Right atrium auricular region (tissue), 2 donors: ENCODE results near the gene NECTIN4. TPM values are rescaled to one million over a fixed set of nuclear protein-coding genes. Genes with fewer than 3 reads are reported as not detected.

Experiments used
- DNase-seq: peaks from one replicate; pipeline ENCODE4 v3.0.0-alpha.2; 2019; ENCODE audit warnings: low spot score
- H3K27ac ChIP-seq, 2 donors: fragments of 200-600 bp; sonication (generic); 1 replicate in 1 of 2; 2 replicates in 1 of 2; pipeline ENCODE4 v1.5.1; 2016 to 2019
- H3K27me3 ChIP-seq, 2 donors: fragments of 200-600 bp; sonication (generic); one replicate each; pipeline versions ENCODE4 v1.5.1 to v1.6.0; 2017 to 2019
- H3K36me3 ChIP-seq: fragments of 200-600 bp; sonication (generic); one replicate; pipeline ENCODE4 v1.5.1; 2016
- H3K4me1 ChIP-seq, 2 donors: fragments of 200-600 bp; sonication (generic); one replicate each; pipeline versions ENCODE4 v1.5.1 to v1.6.0; 2017 to 2019
- H3K4me3 ChIP-seq, 2 donors: fragments of 200-600 bp; sonication (generic); 1 replicate in 1 of 2; 2 replicates in 1 of 2; pipeline ENCODE4 v1.5.1; 2017 to 2019; ENCODE audit warnings: mild to moderate bottlenecking in 1 of 2, moderate library complexity in 1 of 2
- H3K9me3 ChIP-seq, 2 donors: fragments of 200-600 bp; sonication (generic); one replicate each; pipeline ENCODE4 v1.5.1; 2019
- CTCF ChIP-seq, 2 donors: fragments of 200-600 bp; sonication (generic); IDR thresholded peaks; one replicate each; pipeline ENCODE4 v1.5.1; 2019; ENCODE audit warnings: antibody characterized with exemption in 2 of 2
- total RNA-seq, 2 donors: library from RNA; depleted of rRNA; stranded (reverse); fragments of >200 nt; gene quantifications; one replicate each; pipeline ENCODE4 v1.1.0, GENCODE V29; 2016

Gene NECTIN4
- total RNA-seq, 2 donors from 2014 or later, result 0.75 TPM; not detected in 1

- peaks cover 0 to 23% of the 10 kb centered on the region in 2 donors for H3K4me1 ChIP-seq
- no peaks in the 10 kb centered on the region for H3K36me3 ChIP-seq
- TF ChIP-seq CTCF (IDR thresholded peaks at IDR 0.05), result no peak
- H3K27me3 ChIP-seq, result no peaks in the 10 kb centered on the region
- H3K9me3 ChIP-seq, result no peaks in the 10 kb centered on the region
- no peak overlapping the region for H3K27ac ChIP-seq
- no peak overlapping the region for H3K4me3 ChIP-seq
- DNase-seq, result no peak
Measured at GRCh38 chr1:161095230-161095629, 5.9 kb upstream of the NECTIN4 start.

- H3K4me1 ChIP-seq, result peaks cover 0 to 23% of the 10 kb centered on the region in 2 donors
- TF ChIP-seq CTCF (IDR thresholded peaks at IDR 0.05), result no peak
- H3K4me3 ChIP-seq, result no peak overlapping the region
- no peak for DNase-seq
- no peaks in the 10 kb centered on the region for H3K36me3 ChIP-seq
- H3K9me3 ChIP-seq, result no peaks in the 10 kb centered on the region
- H3K27me3 ChIP-seq, result no peaks in the 10 kb centered on the region
- H3K27ac ChIP-seq, result no peak overlapping the region
Measured at GRCh38 chr1:161094481-161094880, 5.1 kb upstream of the NECTIN4 start.

GRCh38 chr1:161092621-161093028, 3.3 kb upstream of the NECTIN4 start:
- DNase-seq, result no peak
- Histone ChIP-seq H3K36me3 (no peaks in the 10 kb centered on the region), H3K4me1 (peaks cover 0 to 9% of the 10 kb centered on the region in 2 donors), H3K27me3 (no peaks in the 10 kb centered on the region), H3K4me3 (no peak overlapping the region), H3K27ac (no peak overlapping the region), H3K9me3 (no peaks in the 10 kb centered on the region)
- TF ChIP-seq CTCF (IDR thresholded peaks at IDR 0.05), result no peak

- no peak for DNase-seq
- H3K27ac ChIP-seq, result no peak overlapping the region
- no peaks in the 10 kb centered on the region for H3K36me3 ChIP-seq
- no peak for TF ChIP-seq CTCF (IDR thresholded peaks at IDR 0.05)
- H3K27me3 ChIP-seq, result no peaks in the 10 kb centered on the region
- peaks cover 0 to 3% of the 10 kb centered on the region in 2 donors for H3K4me1 ChIP-seq
- H3K9me3 ChIP-seq, result no peaks in the 10 kb centered on the region
- H3K4me3 ChIP-seq, result no peak overlapping the region
Measured at GRCh38 chr1:161091796-161092507, 2.6 kb upstream of the NECTIN4 start.

- Histone ChIP-seq H3K9me3 (no peaks in the 10 kb centered on the region), H3K4me3 (no peak overlapping the region), H3K4me1 (no peaks in the 10 kb centered on the region), H3K27ac (no peak overlapping the region), H3K27me3 (no peaks in the 10 kb centered on the region), H3K36me3 (no peaks in the 10 kb centered on the region)
- no peak for DNase-seq
- no peak for TF ChIP-seq CTCF (IDR thresholded peaks at IDR 0.05)
Measured at GRCh38 chr1:161091093-161091492, 1.7 kb upstream of the NECTIN4 start.

GRCh38 chr1:161090617-161091016, 1.3 kb upstream of the NECTIN4 start:
- Histone ChIP-seq H3K27me3 (no peaks in the 10 kb centered on the region), H3K4me3 (no peak overlapping the region), H3K36me3 (no peaks in the 10 kb centered on the region), H3K27ac (no peak overlapping the region), H3K4me1 (no peaks in the 10 kb centered on the region), H3K9me3 (no peaks in the 10 kb centered on the region)
- no peak for TF ChIP-seq CTCF (IDR thresholded peaks at IDR 0.05)
- no peak for DNase-seq
